Smooth muscle cell (in vitro differentiated cells): ENCODE data around the gene UBASH3A. TPM values are rescaled to one million over a fixed set of nuclear protein-coding genes. Genes with fewer than 3 reads are reported as not detected.
A peak's percentile ranks its signal among the peaks of the same experiment; 100 is the strongest.

Experiments
- DNase-seq: peaks from one replicate; lab custom pipeline; 2025; ENCODE audit not compliant: unreplicated experiment; lab: John Stamatoyannopoulos, UW
- H2AFZ ChIP-seq: fragments of 200-600 bp; sonication (generic); 2 replicates; pipeline ENCODE4 v1.6.0; 2016; ENCODE audit warnings: antibody characterized with exemption, low read depth, mild to moderate bottlenecking
- H3F3A ChIP-seq: fragments of 200-600 bp; sonication (generic); 2 replicates; pipeline ENCODE4 v1.6.0; 2017; ENCODE audit warnings: antibody characterized with exemption, low read depth
- H3K27ac ChIP-seq: fragments of 200-600 bp; sonication (generic); 2 replicates; pipeline ENCODE4 v1.5.1; 2016; ENCODE audit warnings: low read depth, mild to moderate bottlenecking
- H3K27me3 ChIP-seq: fragments of 200-600 bp; sonication (generic); 2 replicates; pipeline ENCODE4 v1.6.1; 2016; ENCODE audit warnings: low read depth, mild to moderate bottlenecking
- H3K36me3 ChIP-seq: fragments of 200-600 bp; sonication (generic); 2 replicates; pipeline ENCODE4 v1.5.1; 2016; ENCODE audit warnings: low read depth
- H3K4me1 ChIP-seq: fragments of 200-600 bp; sonication (generic); 2 replicates; pipeline ENCODE4 v1.5.1; 2016; ENCODE audit warnings: low read depth
- H3K4me2 ChIP-seq: fragments of 200-600 bp; sonication (generic); 2 replicates; pipeline ENCODE4 v1.6.0; 2016; ENCODE audit warnings: mild to moderate bottlenecking
- H3K4me3 ChIP-seq: fragments of 200-600 bp; sonication (generic); 2 replicates; pipeline ENCODE4 v1.5.1; 2016; ENCODE audit warnings: mild to moderate bottlenecking
- H3K79me2 ChIP-seq: fragments of 200-600 bp; sonication (generic); 2 replicates; pipeline ENCODE4 v1.6.0; 2016; ENCODE audit warnings: low read depth, mild to moderate bottlenecking
- H3K9ac ChIP-seq: fragments of 200-600 bp; sonication (generic); 2 replicates; pipeline ENCODE4 v1.6.0; 2016; ENCODE audit warnings: low read depth
- H3K9me3 ChIP-seq: fragments of 200-600 bp; sonication (generic); replicated peaks from 2 replicates; pipeline ENCODE4 v1.5.1; 2016; ENCODE audit warnings: low read depth
- H4K20me1 ChIP-seq: fragments of 200-600 bp; sonication (generic); 2 replicates; pipeline ENCODE4 v1.6.0; 2016; ENCODE audit warnings: low read depth
- WGBS: methylation state at CpG from one replicate; pipeline ENCODE4 v1.1.7; 2016; ENCODE audit warnings: low lambda C conversion rate; 5-methylcytosine and 5-hydroxymethylcytosine counted together
- polyA plus RNA-seq: library from polyadenylated mRNA; unstranded; fragments of >200 nt; fragmentation: Nextera tagmentation; extraction: Ambion mirVana; gene quantifications from 2 replicates; pipeline ENCODE4 v1.2.1, GENCODE V29; 2016
- total RNA-seq: library from RNA; depleted of rRNA; stranded (reverse); fragments of >200 nt; gene quantifications from 2 replicates; pipeline ENCODE4 v1.2.3, GENCODE V29; 2014
- TF ChIP-seq, protein P1 (sequence below): fragments of 200-600 bp; sonication (generic); IDR thresholded peaks from 2 replicates; pipeline ENCODE4 v1.5.1; 2017; ENCODE audit warnings: borderline replicate concordance, mild to moderate bottlenecking, antibody characterized with exemption; ENCODE audit not compliant: insufficient read depth, poor library complexity, severe bottlenecking

Gene UBASH3A
- total and polyA plus RNA-seq, 2 experiments from 2014 or later, result not detected

- Histone ChIP-seq H3K9me3 (no peaks in the 10 kb centered on the region), H3K4me3 (no peak overlapping the region), H4K20me1 (no peaks in the 10 kb centered on the region), H3K27me3 (no peaks in the 10 kb centered on the region), H3K4me1 (peaks cover 9% of the 10 kb centered on the region), H3K27ac (no peak overlapping the region), H3K4me2 (no peak overlapping the region), H3K36me3 (no peaks in the 10 kb centered on the region), H2AFZ (no peak overlapping the region), H3K9ac (no peak overlapping the region), H3K79me2 (no peaks in the 10 kb centered on the region), H3F3A (peaks cover 26% of the 10 kb centered on the region)
- no peak for DNase-seq
- 99% methylated on average over 9 of the region's 9 CpGs for WGBS
- TF ChIP-seq, protein P1, sequence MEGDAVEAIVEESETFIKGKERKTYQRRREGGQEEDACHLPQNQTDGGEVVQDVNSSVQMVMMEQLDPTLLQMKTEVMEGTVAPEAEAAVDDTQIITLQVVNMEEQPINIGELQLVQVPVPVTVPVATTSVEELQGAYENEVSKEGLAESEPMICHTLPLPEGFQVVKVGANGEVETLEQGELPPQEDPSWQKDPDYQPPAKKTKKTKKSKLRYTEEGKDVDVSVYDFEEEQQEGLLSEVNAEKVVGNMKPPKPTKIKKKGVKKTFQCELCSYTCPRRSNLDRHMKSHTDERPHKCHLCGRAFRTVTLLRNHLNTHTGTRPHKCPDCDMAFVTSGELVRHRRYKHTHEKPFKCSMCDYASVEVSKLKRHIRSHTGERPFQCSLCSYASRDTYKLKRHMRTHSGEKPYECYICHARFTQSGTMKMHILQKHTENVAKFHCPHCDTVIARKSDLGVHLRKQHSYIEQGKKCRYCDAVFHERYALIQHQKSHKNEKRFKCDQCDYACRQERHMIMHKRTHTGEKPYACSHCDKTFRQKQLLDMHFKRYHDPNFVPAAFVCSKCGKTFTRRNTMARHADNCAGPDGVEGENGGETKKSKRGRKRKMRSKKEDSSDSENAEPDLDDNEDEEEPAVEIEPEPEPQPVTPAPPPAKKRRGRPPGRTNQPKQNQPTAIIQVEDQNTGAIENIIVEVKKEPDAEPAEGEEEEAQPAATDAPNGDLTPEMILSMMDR, result no peak
Measured at GRCh38 chr21:42471206-42471605, 67.5 kb downstream of the UBASH3A start.

- no peak overlapping the region for H2AFZ ChIP-seq
- no peak overlapping the region for H3K4me3 ChIP-seq
Measured at GRCh38 chr21:42471716-42472330, 68.1 kb downstream of the UBASH3A start.

GRCh38 chr21:42472521-42472920 is 68.8 kb downstream of the UBASH3A start:
- Histone ChIP-seq H3K4me3 (no peak overlapping the region), H3K9ac (no peak overlapping the region), H2AFZ (no peak overlapping the region), H3K4me2 (no peak overlapping the region), H3K4me1 (peaks cover 8% of the 10 kb centered on the region), H3K9me3 (no peaks in the 10 kb centered on the region), H3K79me2 (no peaks in the 10 kb centered on the region), H3K36me3 (no peaks in the 10 kb centered on the region), H4K20me1 (no peaks in the 10 kb centered on the region), H3K27ac (no peak overlapping the region), H3K27me3 (no peaks in the 10 kb centered on the region), H3F3A (peaks cover 26% of the 10 kb centered on the region)
- WGBS, result 75% methylated on average over 7 of the region's 7 CpGs
- no peak for DNase-seq
- TF ChIP-seq, protein P1, result no peak

More at GRCh38 chr21:42471716-42472330, 68.1 kb downstream of the UBASH3A start:
- TF ChIP-seq, protein P1, result no peak
- H3F3A ChIP-seq, result peaks cover 26% of the 10 kb centered on the region
- H3K9ac ChIP-seq, result no peak overlapping the region
- peaks cover 9% of the 10 kb centered on the region for H3K4me1 ChIP-seq
- H3K36me3 ChIP-seq, result no peaks in the 10 kb centered on the region
- H3K27ac ChIP-seq, result no peak overlapping the region
- no peak overlapping the region for H3K4me2 ChIP-seq
- H3K9me3 ChIP-seq, result no peaks in the 10 kb centered on the region
- H3K27me3 ChIP-seq, result no peaks in the 10 kb centered on the region
- H3K79me2 ChIP-seq, result no peaks in the 10 kb centered on the region
- no peak for DNase-seq
- WGBS, result 96% methylated on average over 13 of the region's 13 CpGs
- no peaks in the 10 kb centered on the region for H4K20me1 ChIP-seq

- no peaks in the 10 kb centered on the region for H4K20me1 ChIP-seq
- no peak overlapping the region for H3K9ac ChIP-seq
- 89% methylated on average over 9 of the region's 9 CpGs for WGBS
- H3K27ac ChIP-seq, result peak overlapping the region; percentile 10
- H2AFZ ChIP-seq, result no peak overlapping the region
- TF ChIP-seq, protein P1, result no peak
- DNase-seq, result no peak
- H3K36me3 ChIP-seq, result no peaks in the 10 kb centered on the region
- no peaks in the 10 kb centered on the region for H3K79me2 ChIP-seq
- H3K4me1 ChIP-seq, result no peaks in the 10 kb centered on the region
- peaks cover 18% of the 10 kb centered on the region for H3F3A ChIP-seq
- H3K4me3 ChIP-seq, result no peak overlapping the region
- no peaks in the 10 kb centered on the region for H3K9me3 ChIP-seq
- H3K4me2 ChIP-seq, result peak overlapping the region; percentile 56
- no peaks in the 10 kb centered on the region for H3K27me3 ChIP-seq
Measured at GRCh38 chr21:42473498-42474042, 69.9 kb downstream of the UBASH3A start.
